Measurements from ENCODE around the gene KREMEN2. TPM values are rescaled to one million over a fixed set of nuclear protein-coding genes. Genes with fewer than 3 reads are reported as not detected.
A peak's percentile ranks its signal among the peaks of the same experiment; 100 is the strongest.

Gene KREMEN2
- total RNA-seq, 2 experiments from 2014 or later = not detected

- H3K9me3 Mint-ChIP-seq = no peaks in the 10 kb centered on the region
- H3K4me1 Mint-ChIP-seq (ENCODE audit: low read depth) = peaks cover 35% of the 10 kb centered on the region
- intact Hi-C loops (cut with DNase I, micrococcal nuclease) = no loop called here
- Histone ChIP-seq H3K27ac (ENCODE audit: low read depth in 1 of 2, low read length in 2 of 2) (no peak overlapping the region), H3K27me3 (ENCODE audit: control insufficient read depth in 1 of 2, insufficient read depth in 2 of 2, low read length in 2 of 2) (peaks cover 53 to 68% of the 10 kb centered on the region in 2 experiments), H3K36me3 (ENCODE audit: insufficient read depth, low read length) (no peaks in the 10 kb centered on the region), H3K4me1 (ENCODE audit: insufficient read depth, low read length) (peaks cover 89% of the 10 kb centered on the region), H3K4me3 (ENCODE audit: low read length) (no peak overlapping the region), H3K9me3 (ENCODE audit: control insufficient read depth in 1 of 2, insufficient read depth in 1 of 2, low read length in 2 of 2) (peaks cover 0 to 34% of the 10 kb centered on the region in 2 experiments)
- H3K4me3 Mint-ChIP-seq = peak overlapping the region; percentile 62
- POLR2A ChIA-PET = interaction anchor here (2.8 to 5.0 kb wide), 2 partner anchors 15 to 83 kb away, joined by 9 to 22 read pairs; partner anchors contain the start of genes FLYWCH2 and PKMYT1
- no peaks in the 10 kb centered on the region for H3K36me3 Mint-ChIP-seq (ENCODE audit: low read depth)
- ATAC-seq (ENCODE audit: poor library complexity) = no peak
- H3K27me3 Mint-ChIP-seq = peaks cover 48% of the 10 kb centered on the region
- no peak overlapping the region for H3K27ac Mint-ChIP-seq
- peak in 1 of 14 experiments; percentile 39 for DNase-seq
- CTCF ChIA-PET = no interaction called here
- no peak for TF ChIP-seq CTCF (IDR thresholded peaks at IDR 0.05)
These were observed 2.1 kb downstream of the KREMEN2 start for GRCh38 chr16:2966043-2966807.

DNA sequence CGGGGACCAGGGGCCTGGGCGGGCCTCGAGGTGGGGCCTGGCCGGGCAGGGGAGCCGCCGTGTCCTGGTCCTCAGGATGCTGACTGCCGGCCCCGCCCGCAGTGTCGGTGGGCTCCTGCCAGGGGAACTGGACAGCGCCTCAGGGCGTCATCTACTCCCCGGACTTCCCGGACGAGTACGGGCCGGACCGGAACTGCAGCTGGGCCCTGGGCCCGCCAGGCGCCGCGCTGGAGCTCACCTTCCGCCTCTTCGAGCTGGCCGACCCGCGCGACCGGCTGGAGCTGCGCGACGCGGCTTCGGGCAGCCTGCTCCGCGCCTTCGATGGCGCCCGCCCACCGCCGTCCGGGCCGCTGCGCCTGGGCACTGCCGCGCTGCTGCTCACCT is 2.7 kb downstream of the KREMEN2 start:
- Mint-ChIP-seq H3K27ac (no peak overlapping the region), H3K36me3 (ENCODE audit: low read depth) (no peaks in the 10 kb centered on the region), H3K9me3 (no peaks in the 10 kb centered on the region), H3K27me3 (peaks cover 44% of the 10 kb centered on the region), H3K4me3 (no peak overlapping the region), H3K4me1 (ENCODE audit: low read depth) (peaks cover 32% of the 10 kb centered on the region)
- ATAC-seq (ENCODE audit: poor library complexity) = no peak
- ChIA-PET CTCF (interaction anchor here (0.8 to 1.2 kb wide), 2 partner anchors 18 to 65 kb away, joined by 3 read pairs; no protein-coding TSS in a partner anchor), POLR2A (interaction anchor here (2.8 to 5.0 kb wide), 2 partner anchors 14 to 84 kb away, joined by 9 to 22 read pairs; partner anchors contain the start of genes FLYWCH2 and PKMYT1)
- intact Hi-C loops (cut with DNase I, micrococcal nuclease) = no loop called here
- Histone ChIP-seq H3K36me3 (ENCODE audit: insufficient read depth, low read length) (no peaks in the 10 kb centered on the region), H3K4me1 (ENCODE audit: insufficient read depth, low read length) (peaks cover 84% of the 10 kb centered on the region), H3K4me3 (ENCODE audit: low read length) (no peak overlapping the region), H3K27ac (ENCODE audit: low read depth in 1 of 2, low read length in 2 of 2) (no peak overlapping the region), H3K9me3 (ENCODE audit: control insufficient read depth in 1 of 2, insufficient read depth in 1 of 2, low read length in 2 of 2) (peaks cover 0 to 34% of the 10 kb centered on the region in 2 experiments), H3K27me3 (ENCODE audit: control insufficient read depth in 1 of 2, insufficient read depth in 2 of 2, low read length in 2 of 2) (peaks cover 50 to 67% of the 10 kb centered on the region in 2 experiments)
- DNase-seq = peak in 2 of 14 experiments; percentile 59 to 61
- TF ChIP-seq CTCF (IDR thresholded peaks at IDR 0.05) = no peak

DNA sequence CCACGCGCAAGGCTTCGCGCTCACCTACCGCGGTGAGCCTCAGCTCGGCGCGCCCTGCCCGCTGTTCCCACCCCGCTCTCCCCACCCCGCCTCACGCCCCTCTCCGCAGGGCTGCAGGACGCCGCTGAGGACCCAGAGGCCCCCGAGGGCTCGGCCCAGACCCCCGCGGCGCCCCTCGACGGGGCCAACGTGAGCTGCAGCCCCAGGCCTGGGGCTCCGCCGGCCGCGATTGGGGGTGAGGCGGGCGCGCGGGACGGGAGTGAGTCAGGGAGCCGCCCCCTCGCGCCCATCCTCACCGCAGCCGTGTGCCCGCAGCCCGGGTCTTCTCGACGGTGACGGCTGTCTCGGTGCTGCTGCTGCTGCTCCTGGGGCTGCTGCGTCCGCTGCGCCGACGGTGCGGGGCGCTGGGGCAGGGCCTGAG is 3.1 kb downstream of the KREMEN2 start:
- ATAC-seq (ENCODE audit: poor library complexity) (no peak), DNase-seq (peak in 1 of 14 experiments; percentile 34)
- H3K27me3 ChIP-seq (ENCODE audit: control insufficient read depth in 1 of 2, insufficient read depth in 2 of 2, low read length in 2 of 2) = peaks cover 48 to 63% of the 10 kb centered on the region in 2 experiments
- no peaks in the 10 kb centered on the region for H3K36me3 ChIP-seq (ENCODE audit: insufficient read depth, low read length)
- H3K27ac Mint-ChIP-seq = no peak overlapping the region
- TF ChIP-seq CTCF (IDR thresholded peaks at IDR 0.05) = no peak
- peaks cover 28% of the 10 kb centered on the region for H3K4me1 Mint-ChIP-seq (ENCODE audit: low read depth)
- H3K36me3 Mint-ChIP-seq (ENCODE audit: low read depth) = no peaks in the 10 kb centered on the region
- ChIA-PET POLR2A (interaction anchor here (2.8 to 5.0 kb wide), 2 partner anchors 14 to 84 kb away, joined by 9 to 22 read pairs; partner anchors contain the start of genes FLYWCH2 and PKMYT1), CTCF (interaction anchor here (0.8 to 1.2 kb wide), 2 partner anchors 17 to 64 kb away, joined by 3 read pairs; no protein-coding TSS in a partner anchor)
- no peak overlapping the region for H3K27ac ChIP-seq (ENCODE audit: low read depth in 1 of 2, low read length in 2 of 2)
- H3K4me3 ChIP-seq (ENCODE audit: low read length) = no peak overlapping the region
- H3K4me1 ChIP-seq (ENCODE audit: insufficient read depth, low read length) = peaks cover 80% of the 10 kb centered on the region
- H3K4me3 Mint-ChIP-seq = no peak overlapping the region
- H3K9me3 ChIP-seq (ENCODE audit: control insufficient read depth in 1 of 2, insufficient read depth in 1 of 2, low read length in 2 of 2) = peaks cover 0 to 34% of the 10 kb centered on the region in 2 experiments
- intact Hi-C loops (cut with DNase I, micrococcal nuclease) = no loop called here
- peaks cover 42% of the 10 kb centered on the region for H3K27me3 Mint-ChIP-seq
- H3K9me3 Mint-ChIP-seq = no peaks in the 10 kb centered on the region
